Transverse colon (tissue), 4 donors: ENCODE data around the gene ARHGEF40. TPM values are rescaled to one million over a fixed set of nuclear protein-coding genes. Genes with fewer than 3 reads are reported as not detected.
A peak's percentile ranks its signal among the peaks of the same experiment; 100 is the strongest.

Experiments
- DNase-seq: peaks from one replicate; pipeline ENCODE4 v3.0.0-alpha.2; 2019
- H3K27ac ChIP-seq, 4 donors: fragments of 200-600 bp; sonication (generic); 2 replicates each; pipeline ENCODE4 v1.5.1; 2016 to 2018; ENCODE audit warnings: inconsistent platforms in 4 of 4
- H3K27me3 ChIP-seq: fragments of 200-600 bp; sonication (generic); 2 replicates; pipeline ENCODE4 v1.5.1; 2017; ENCODE audit warnings: inconsistent platforms
- H3K36me3 ChIP-seq, 4 donors: fragments of 200-600 bp; sonication (generic); 2 replicates each; pipeline ENCODE4 v1.5.1; 2017 to 2019; ENCODE audit warnings: inconsistent platforms in 4 of 4
- H3K4me1 ChIP-seq, 4 donors: fragments of 200-600 bp; sonication (generic); 2 replicates each; pipeline ENCODE4 v1.5.1; 2017 to 2020; ENCODE audit warnings: inconsistent platforms in 4 of 4
- H3K4me3 ChIP-seq, 4 donors: fragments of 200-600 bp; sonication (generic); 1 replicate in 1 of 4; 2 replicates in 3 of 4; pipeline versions ENCODE4 v1.5.1 to v1.6.1; 2017 to 2019; ENCODE audit warnings: inconsistent platforms in 4 of 4
- H3K9me3 ChIP-seq, 2 donors: fragments of 200-600 bp; sonication (generic); 2 replicates each; pipeline ENCODE4 v1.5.1; 2017 to 2019; ENCODE audit warnings: inconsistent platforms in 2 of 2
- CTCF ChIP-seq, 5 experiments: fragments of 200-600 bp in 3 of 5; fragments of 450-650 bp in 2 of 5; sonication (generic) in 3 of 5; IDR thresholded peaks; 1 replicate in 2 of 5; 2 replicates in 3 of 5; pipeline ENCODE4 v1.5.1; 2016 to 2017; ENCODE audit warnings: antibody characterized with exemption in 5 of 5, inconsistent platforms in 3 of 5, mild to moderate bottlenecking in 2 of 5, moderate library complexity in 1 of 5
- EP300 ChIP-seq: sonication (generic); formaldehyde crosslinking; IDR thresholded peaks from one replicate; pipeline ENCODE4 v1.6.1; 2017; ENCODE audit warnings: antibody characterized with exemption, low read depth
- POLR2A ChIP-seq: fragments of 450-650 bp; IDR thresholded peaks from one replicate; pipeline ENCODE4 v1.6.1; 2016; ENCODE audit warnings: antibody characterized with exemption, mild to moderate bottlenecking, moderate library complexity
- POLR2AphosphoS5 ChIP-seq, 3 donors: sonication (generic); formaldehyde crosslinking; IDR thresholded peaks; one replicate each; pipeline ENCODE4 v1.6.1; 2016; ENCODE audit warnings: antibody characterized with exemption in 3 of 3
- WGBS, 2 donors: methylation state at CpG; one replicate each; pipeline ENCODE4 v1.1.5; 2018; ENCODE audit warnings: low coverage in 1 of 2; 5-methylcytosine and 5-hydroxymethylcytosine counted together
- in situ Hi-C, 4 donors: fragments of 200-750 bp; cut with MboI; loops; one replicate each; pipeline versions ENCODE4 v1.15.0 to v1.15.1; 2017; ENCODE audit warnings: low sequenced_read_pairs in 3 of 4, low pct_ligation_motif_present in 1 of 4, low pct_unique_long_range_greater_than_20kb in 1 of 4
- intact Hi-C: fragments of 100-400 bp; cut with DNase I; formaldehyde crosslinking; loops from one replicate; pipeline ENCODE4 v1.15.1; 2023; ENCODE audit warnings: low total_unique reads
- total RNA-seq, 4 donors: library from RNA; depleted of rRNA; stranded (reverse); fragments of >200 nt; gene quantifications; one replicate each; pipeline ENCODE4 v1.1.0, GENCODE V29; 2016

ARHGEF40 gene
- total RNA-seq, 4 donors from 2014 or later = 55.6 to 138 (median 62.2) TPM

DNA sequence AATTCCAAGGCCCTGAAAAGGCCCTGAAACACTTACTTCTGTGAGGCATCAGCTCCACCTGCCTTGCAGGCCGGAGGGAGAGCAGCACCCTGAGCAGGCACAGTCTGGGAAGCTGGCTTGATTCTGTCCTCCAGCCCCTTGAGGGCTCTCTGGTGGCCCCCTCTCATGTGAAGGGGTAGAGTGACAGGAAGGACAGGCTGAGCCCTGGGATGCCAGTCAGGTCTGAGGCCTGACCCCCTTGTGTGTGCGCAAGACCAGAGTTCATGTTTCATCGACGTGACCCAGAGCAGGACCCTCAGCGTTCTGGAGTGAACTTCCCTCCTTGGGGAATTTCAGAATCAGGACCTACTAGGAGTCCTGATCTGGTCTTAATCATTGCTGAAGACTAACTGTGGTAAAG is 11.2 kb upstream of the ARHGEF40 start:
- peaks cover 0 to 54% (median 27%) of the 10 kb centered on the region in 4 donors for H3K4me1 ChIP-seq
- no peaks in the 10 kb centered on the region for H3K36me3 ChIP-seq
- H3K27ac ChIP-seq = peak overlapping the region in 3 of 4 donors; percentile 75 to 83 (median 79)
- no peak for TF ChIP-seq POLR2A
- no peak for TF ChIP-seq POLR2AphosphoS5 (IDR thresholded peaks at IDR 0.05)
- no peak for TF ChIP-seq EP300
- TF ChIP-seq CTCF (IDR thresholded peaks at IDR 0.05) = no peak
- in situ Hi-C loops (no loop called here), intact Hi-C loops (no loop called here)
- DNase-seq = no peak
- H3K4me3 ChIP-seq = no peak overlapping the region
- H3K9me3 ChIP-seq = no peaks in the 10 kb centered on the region
- H3K27me3 ChIP-seq = no peaks in the 10 kb centered on the region
- WGBS, 2 donors = 86% methylated on average over 5 of the region's 5 CpGs; no CpG with 5 or more reads in 1 of the 2 donors

- no peak for TF ChIP-seq CTCF (IDR thresholded peaks at IDR 0.05)
- TF ChIP-seq POLR2A = peak; percentile 36
- no peak for TF ChIP-seq POLR2AphosphoS5 (IDR thresholded peaks at IDR 0.05)
- no peak for TF ChIP-seq EP300
- WGBS, 2 donors = 32 to 36% methylated on average over 8 of the region's 8 CpGs
- in situ Hi-C loops = no loop called here
Measured at GRCh38 chr14:21059842-21060613, 10.1 kb upstream of the ARHGEF40 start.

DNA sequence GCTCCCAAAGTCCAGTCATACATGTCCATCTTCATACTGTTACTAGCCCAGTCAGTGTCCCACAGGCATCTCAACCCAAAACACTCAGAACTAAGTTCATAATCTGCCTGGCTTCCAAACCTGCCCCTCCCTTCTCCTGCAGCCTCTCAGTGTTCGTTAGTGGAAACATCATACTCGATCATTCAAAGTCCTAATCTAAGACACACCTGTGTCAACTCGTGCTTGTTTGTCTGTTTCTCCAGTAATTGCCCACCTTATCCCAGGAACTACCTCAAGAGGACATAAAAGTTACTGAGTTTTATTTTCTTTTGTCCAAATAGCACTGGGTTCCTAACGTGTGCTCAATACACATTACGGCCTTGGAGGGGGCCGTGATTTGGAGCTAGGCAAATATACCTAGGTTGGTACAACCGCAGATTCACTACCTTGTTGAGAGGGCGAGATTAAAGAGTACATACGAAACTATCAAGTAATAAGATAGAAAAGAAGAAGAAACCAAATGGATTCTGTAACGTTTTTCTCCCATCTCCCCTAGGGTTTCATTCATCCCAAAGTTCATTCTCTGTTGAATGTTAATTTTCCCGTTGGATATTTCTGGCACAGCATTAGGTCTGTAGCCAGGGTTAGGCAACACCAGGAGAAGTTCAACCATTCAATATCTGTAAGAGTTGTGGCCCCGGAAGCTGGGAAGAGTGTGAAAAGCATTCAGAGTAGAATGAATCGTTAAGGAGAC is 9.3 kb upstream of the ARHGEF40 start:
- TF ChIP-seq EP300 = no peak
- no peak for TF ChIP-seq CTCF (IDR thresholded peaks at IDR 0.05)
- peak in 2 of 3 donors; percentile 14 to 64 for TF ChIP-seq POLR2AphosphoS5 (IDR thresholded peaks at IDR 0.05)
- peak; percentile 36 for TF ChIP-seq POLR2A
- in situ Hi-C loops (no loop called here), intact Hi-C loops (no loop called here)
- Histone ChIP-seq H3K4me3 (peak overlapping the region in 2 of 4 donors; percentile 8 to 10), H3K4me1 (peaks cover 0 to 38% (median 18%) of the 10 kb centered on the region in 4 donors), H3K27ac (peak overlapping the region; percentile 75 to 83 (median 80)), H3K27me3 (no peaks in the 10 kb centered on the region), H3K36me3 (no peaks in the 10 kb centered on the region), H3K9me3 (no peaks in the 10 kb centered on the region)
- DNase-seq = peak; percentile 66
- WGBS, 2 donors = 38 to 46% methylated on average over 12 to 13 of the region's 13 CpGs

More at GRCh38 chr14:21059842-21060613, 10.1 kb upstream of the ARHGEF40 start:
- intact Hi-C loops = no loop called here
- no peak for DNase-seq
- H3K9me3 ChIP-seq = no peaks in the 10 kb centered on the region
- H3K27me3 ChIP-seq = no peaks in the 10 kb centered on the region
- H3K36me3 ChIP-seq = no peaks in the 10 kb centered on the region
- peak overlapping the region; percentile 75 to 83 (median 80) for H3K27ac ChIP-seq
- H3K4me1 ChIP-seq = peaks cover 0 to 46% (median 22%) of the 10 kb centered on the region in 4 donors
- peak overlapping the region in 1 of 4 donors; percentile 8 for H3K4me3 ChIP-seq

DNA sequence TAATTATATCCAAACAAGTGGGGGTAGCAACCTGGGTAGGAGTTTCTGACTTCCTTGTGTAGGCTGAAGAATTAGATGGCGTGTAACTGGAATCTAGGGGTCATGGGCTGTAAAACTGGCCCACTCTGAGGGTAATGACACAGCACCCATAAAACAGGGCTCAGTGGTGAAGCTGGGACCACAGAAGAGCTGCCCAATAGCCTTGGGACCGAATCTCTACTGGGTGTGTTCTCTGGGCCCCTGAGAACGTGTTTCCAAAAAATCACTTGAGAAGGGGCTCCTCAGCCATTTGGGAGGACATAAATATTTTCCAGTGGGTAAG is 8.8 kb upstream of the ARHGEF40 start:
- in situ Hi-C loops = no loop called here
- Histone ChIP-seq H3K9me3 (no peaks in the 10 kb centered on the region), H3K27ac (peak overlapping the region; percentile 75 to 83 (median 80)), H3K4me3 (no peak overlapping the region), H3K36me3 (no peaks in the 10 kb centered on the region), H3K4me1 (peaks cover 0 to 33% (median 15%) of the 10 kb centered on the region in 4 donors), H3K27me3 (no peaks in the 10 kb centered on the region)
- no peak for DNase-seq
- 40 to 41% methylated on average over 3 of the region's 3 CpGs for WGBS, 2 donors
- TF ChIP-seq POLR2A = no peak
- TF ChIP-seq POLR2AphosphoS5 (IDR thresholded peaks at IDR 0.05) = no peak
- TF ChIP-seq CTCF (IDR thresholded peaks at IDR 0.05) = no peak
- TF ChIP-seq EP300 = no peak
- intact Hi-C loops = no loop called here
